ENCODE measurements around the gene SF3A1. TPM values are rescaled to one million over a fixed set of nuclear protein-coding genes. Genes with fewer than 3 reads are reported as not detected.

The SF3A1 gene
- total and polyA plus RNA-seq, 2 of the 8 experiments (the other 6 are each of a cell fraction or from before 2014, with no cell fraction given): 27.8 to 285 TPM

DNA sequence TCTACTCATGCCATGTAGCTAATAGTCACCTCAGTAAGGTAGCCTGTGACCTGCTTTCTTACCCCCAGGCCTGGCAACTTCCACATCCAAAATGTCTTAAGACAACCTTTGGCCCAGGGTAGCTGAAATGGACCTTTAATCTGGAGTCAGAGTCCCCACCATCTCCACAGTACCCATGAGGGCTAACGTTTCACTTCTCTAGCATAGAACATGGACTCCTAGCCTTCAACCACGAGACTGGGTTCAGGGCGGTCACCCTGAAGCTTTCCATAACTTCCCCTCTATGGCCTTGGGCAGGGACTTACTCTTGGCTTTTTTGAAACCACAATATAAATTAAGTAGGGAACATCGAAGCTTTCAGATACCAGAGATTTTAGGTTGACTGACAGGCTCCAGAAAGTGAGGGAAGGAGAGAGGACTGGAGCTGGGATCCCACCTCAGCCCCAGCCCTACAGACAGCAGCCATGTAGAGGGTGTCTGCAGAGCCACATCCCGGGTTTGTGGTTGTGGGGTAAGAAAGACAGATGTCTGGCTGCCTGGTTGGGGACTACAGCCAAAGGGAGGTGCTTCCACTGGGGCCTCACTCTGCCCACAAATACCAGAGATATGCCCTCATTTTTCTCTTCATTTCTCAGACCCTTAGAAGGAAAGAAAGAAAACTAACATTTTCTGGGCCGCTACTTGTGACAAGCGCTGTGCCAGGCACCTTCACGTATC is 32.5 kb downstream of the SF3A1 start (continued):
- TF ChIP-seq CHD7 (IDR thresholded peaks at IDR 0.05; ENCODE audit: insufficient replicate concordance, low read length) (no peak), EGR1 (IDR thresholded peaks at IDR 0.05; ENCODE audit: borderline replicate concordance, low read depth, low read length) (no peak), TEAD4 (IDR thresholded peaks at IDR 0.05; ENCODE audit: low read depth, low read length) (no peak), TAF7 (optimal IDR thresholded peaks at IDR 0.05; ENCODE audit: borderline replicate concordance, low read depth, low read length) (no peak), POU5F1 (IDR thresholded peaks at IDR 0.05; ENCODE audit: low read depth, low read length) (no peak), POLR2AphosphoS5 (IDR thresholded peaks at IDR 0.05; ENCODE audit: low read depth, low read length) (no peak), SIX5 (IDR thresholded peaks at IDR 0.05; ENCODE audit: low read depth, low read length) (no peak), CBX8 (IDR thresholded peaks at IDR 0.05; ENCODE audit: borderline replicate concordance, low read depth, low read length) (no peak)
- TF ChIP-seq, protein P1, sequence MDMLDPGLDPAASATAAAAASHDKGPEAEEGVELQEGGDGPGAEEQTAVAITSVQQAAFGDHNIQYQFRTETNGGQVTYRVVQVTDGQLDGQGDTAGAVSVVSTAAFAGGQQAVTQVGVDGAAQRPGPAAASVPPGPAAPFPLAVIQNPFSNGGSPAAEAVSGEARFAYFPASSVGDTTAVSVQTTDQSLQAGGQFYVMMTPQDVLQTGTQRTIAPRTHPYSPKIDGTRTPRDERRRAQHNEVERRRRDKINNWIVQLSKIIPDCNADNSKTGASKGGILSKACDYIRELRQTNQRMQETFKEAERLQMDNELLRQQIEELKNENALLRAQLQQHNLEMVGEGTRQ (IDR thresholded peaks at IDR 0.05; ENCODE audit: low read length): no peak
